ENCODE measurements around the gene DNAAF2. TPM values are rescaled to one million over a fixed set of nuclear protein-coding genes. Genes with fewer than 3 reads are reported as not detected.

The DNAAF2 gene
- total RNA-seq: 10 to 100 TPM; 10.7 to 17.4 (median 16.3) TPM

- no peak for TF ChIP-seq CTCF (IDR thresholded peaks at IDR 0.05)
- TF ChIP-seq POLR2A (IDR thresholded peaks at IDR 0.05): no peak
- peak within 1 kb of the TSS; percentile 92 to 99 (median 97) for H3K27ac ChIP-seq
- no peaks in the 10 kb centered on the region for H3K9me3 ChIP-seq
- DNase-seq: peak; percentile 60 to 89 (median 84)
- no peaks in the 10 kb centered on the region for H3K36me3 ChIP-seq
- peak within 1 kb of the TSS; percentile 82 to 96 (median 86) for H3K4me3 ChIP-seq
- no peaks in the 10 kb centered on the region for H3K27me3 ChIP-seq
- peaks cover 0 to 24% (median 13%) of the 10 kb centered on the region in 4 donors for H3K4me1 ChIP-seq
Observed at GRCh38 chr14:49634547-49635334, at the start of gene DNAAF2. TSS of gene DNAAF2 (minus strand) at chr14:49635244. CDS start at chr14:49635149, 95 bp downstream.

- Histone ChIP-seq H3K27me3 (no peaks in the 10 kb centered on the region), H3K9me3 (no peaks in the 10 kb centered on the region), H3K4me3 (no peak overlapping the region), H3K4me1 (no peaks in the 10 kb centered on the region), H3K27ac (no peak overlapping the region), H3K36me3 (no peaks in the 10 kb centered on the region)
- no peak for DNase-seq
- TF ChIP-seq POLR2A (IDR thresholded peaks at IDR 0.05): no peak
- no peak for TF ChIP-seq CTCF (IDR thresholded peaks at IDR 0.05)
Observed at GRCh38 chr14:49679271-49679670, 44.2 kb upstream of the DNAAF2 start.

GRCh38 chr14:49677643-49678042, 42.6 kb upstream of the DNAAF2 start:
- H3K9me3 ChIP-seq: no peaks in the 10 kb centered on the region
- no peaks in the 10 kb centered on the region for H3K36me3 ChIP-seq
- no peaks in the 10 kb centered on the region for H3K4me1 ChIP-seq
- no peak overlapping the region for H3K4me3 ChIP-seq
- TF ChIP-seq POLR2A (IDR thresholded peaks at IDR 0.05): no peak
- no peak for TF ChIP-seq CTCF (IDR thresholded peaks at IDR 0.05)
- H3K27ac ChIP-seq: no peak overlapping the region
- no peaks in the 10 kb centered on the region for H3K27me3 ChIP-seq
- no peak for DNase-seq

- H3K27me3 ChIP-seq: no peaks in the 10 kb centered on the region
- TF ChIP-seq CTCF (IDR thresholded peaks at IDR 0.05) (no peak), POLR2A (IDR thresholded peaks at IDR 0.05) (no peak)
- no peak overlapping the region for H3K27ac ChIP-seq
- peaks cover 0 to 4% (median 0%) of the 10 kb centered on the region in 3 donors for H3K36me3 ChIP-seq
- DNase-seq: no peak
- H3K9me3 ChIP-seq: no peaks in the 10 kb centered on the region
- no peaks in the 10 kb centered on the region for H3K4me1 ChIP-seq
- H3K4me3 ChIP-seq: no peak overlapping the region
Observed at GRCh38 chr14:49673586-49673985, 38.5 kb upstream of the DNAAF2 start.

- Histone ChIP-seq H3K9me3 (no peaks in the 10 kb centered on the region), H3K27me3 (no peaks in the 10 kb centered on the region), H3K27ac (no peak overlapping the region), H3K36me3 (peaks cover 0 to 4% (median 0%) of the 10 kb centered on the region in 3 donors), H3K4me1 (no peaks in the 10 kb centered on the region), H3K4me3 (no peak overlapping the region)
- no peak for TF ChIP-seq POLR2A (IDR thresholded peaks at IDR 0.05)
- TF ChIP-seq CTCF (IDR thresholded peaks at IDR 0.05): no peak
- DNase-seq: no peak
Observed at GRCh38 chr14:49670475-49670874, 35.4 kb upstream of the DNAAF2 start.
